ENCODE data around the gene TMEM222.

TMEM222 gene

DNA sequence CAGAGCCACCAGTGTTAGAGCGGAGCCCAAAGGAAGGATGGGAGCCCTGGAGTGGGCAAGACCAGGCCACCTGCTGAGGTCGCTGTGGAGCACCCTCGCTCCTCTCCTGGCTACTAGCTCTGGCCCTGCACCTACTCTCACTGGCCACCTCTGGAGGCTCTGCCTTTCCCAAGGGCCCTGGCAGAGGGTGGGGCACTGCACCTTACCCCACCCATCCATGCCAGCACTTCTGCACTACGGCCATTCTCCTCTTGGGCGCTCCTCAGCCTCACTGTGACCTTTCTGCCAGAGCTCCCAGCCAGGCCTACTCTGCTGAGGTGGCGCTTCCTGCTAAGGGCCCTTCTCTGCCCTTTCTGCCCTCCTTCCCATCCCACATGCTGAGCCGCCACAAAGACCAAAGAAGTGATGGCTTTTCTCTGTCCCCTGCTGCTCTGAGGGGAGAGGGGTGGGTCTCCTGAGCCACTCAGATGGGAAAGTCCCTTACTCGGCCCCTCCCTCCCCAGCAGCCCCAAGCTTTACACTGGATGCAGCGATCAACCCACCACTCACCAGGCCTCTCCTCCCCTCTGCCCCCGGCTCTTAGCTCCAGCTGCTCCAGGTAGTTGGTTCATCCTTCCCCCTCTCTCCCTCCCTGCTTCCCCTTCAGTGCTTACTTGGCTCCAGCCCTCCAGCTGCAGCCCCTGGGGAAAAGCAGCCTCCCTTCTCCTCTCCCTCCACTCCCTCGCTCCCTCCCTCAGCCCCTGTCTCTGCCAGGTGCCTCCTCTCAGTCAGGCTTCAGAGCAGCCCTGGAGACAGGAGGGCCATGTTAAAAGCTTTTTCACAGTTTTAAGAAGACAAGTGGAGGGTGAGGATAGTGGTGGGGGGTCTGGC, 14.8 kb upstream of the TMEM222 start:
- DNase-seq (ENCODE audit: low read depth), result no peak

DNA sequence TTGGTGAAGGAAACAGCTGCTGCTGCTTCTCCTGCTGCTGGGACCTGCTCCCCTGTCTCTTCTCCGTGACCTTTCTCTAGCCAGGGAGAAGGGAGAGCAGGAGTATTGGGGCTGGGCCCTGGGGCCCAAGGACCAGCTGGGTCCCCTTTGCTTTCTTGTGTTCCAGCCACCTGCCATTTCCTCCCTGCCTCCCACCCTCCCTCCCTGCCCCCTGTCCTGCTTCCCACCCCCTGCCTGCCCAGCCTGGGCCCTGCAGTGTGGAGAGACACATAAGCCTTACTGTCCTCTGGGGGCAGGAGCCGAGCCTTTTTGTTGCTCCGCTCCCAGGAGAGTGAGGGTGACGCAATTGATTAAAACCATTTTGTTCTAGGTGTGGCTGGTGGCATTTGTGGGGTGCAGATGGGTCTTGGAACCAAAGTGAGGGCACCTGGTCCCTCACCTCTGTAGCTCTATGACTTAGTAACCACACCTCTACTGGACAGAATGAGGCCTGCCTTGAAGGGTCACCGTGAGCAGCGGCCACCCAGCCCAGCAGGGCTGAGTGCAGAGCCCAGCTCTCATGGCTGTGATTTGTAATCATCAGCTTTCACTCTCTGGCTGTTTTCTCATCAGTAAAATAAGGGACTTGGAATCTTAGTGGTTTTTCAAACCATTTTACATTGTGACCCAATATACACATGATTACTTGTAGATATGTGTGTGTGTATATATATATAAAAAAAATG, 13.9 kb upstream of the TMEM222 start:
- no peak for DNase-seq (ENCODE audit: low read depth)

DNA sequence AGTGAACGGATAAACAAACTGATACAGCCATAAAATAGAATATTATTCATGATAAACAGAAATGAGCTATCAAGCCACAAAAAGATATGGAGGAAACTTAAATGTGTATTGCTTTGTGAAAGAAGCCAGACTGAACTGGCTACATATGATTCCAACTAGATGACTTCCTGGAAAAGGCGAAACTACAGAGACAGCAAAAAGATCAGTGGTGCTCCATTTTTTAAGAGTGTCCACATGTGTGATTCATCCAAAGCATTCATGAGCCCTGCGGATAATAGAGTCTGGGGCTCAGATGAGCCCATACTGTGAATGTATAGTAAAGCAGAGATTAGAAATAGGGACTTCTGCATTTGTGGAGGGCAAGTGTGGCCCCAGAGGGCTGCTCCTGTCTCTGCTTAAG, 7.8 kb upstream of the TMEM222 start:
- DNase-seq (ENCODE audit: low read depth), result no peak

DNA sequence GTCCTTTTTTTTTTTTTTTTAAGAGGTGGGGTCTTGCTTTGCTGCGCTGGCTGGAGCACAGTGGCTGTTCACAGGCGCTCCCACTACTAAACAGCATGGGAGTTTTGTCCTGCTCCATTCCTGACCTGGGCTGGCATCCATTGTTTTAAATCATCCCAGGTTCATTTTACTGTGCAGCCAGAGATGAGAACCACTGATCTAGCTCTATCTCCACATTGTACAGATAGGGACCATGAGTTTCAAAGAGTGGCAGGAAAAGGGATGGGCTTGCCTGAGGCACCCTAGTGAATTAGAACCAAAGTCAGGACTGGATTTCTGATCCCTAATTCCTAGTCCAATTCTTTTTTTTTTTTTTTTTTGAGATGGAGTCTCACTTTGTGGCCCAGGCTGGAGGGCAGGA, 7.2 kb upstream of the TMEM222 start:
- DNase-seq (ENCODE audit: low read depth), result no peak

DNA sequence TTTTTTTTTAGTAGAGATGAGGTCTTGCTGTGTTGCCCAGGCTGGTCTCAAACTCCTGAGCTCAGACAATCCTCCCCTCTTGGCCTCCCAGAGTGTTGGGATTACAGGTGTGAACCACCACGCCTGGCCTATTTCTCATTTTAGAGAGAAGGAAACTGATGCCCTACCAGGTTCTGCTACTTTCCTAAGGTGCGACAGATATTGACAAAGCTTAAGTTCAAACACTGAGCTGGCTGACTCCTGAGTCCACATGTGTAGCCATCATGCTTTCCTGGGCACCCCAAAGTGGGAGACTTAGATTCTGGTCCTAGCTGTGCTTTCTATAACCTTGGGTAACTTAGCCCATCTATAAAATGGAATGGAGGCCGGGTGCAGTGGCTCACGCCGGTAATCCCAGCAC, 5.1 kb upstream of the TMEM222 start:
- DNase-seq (ENCODE audit: low read depth), result no peak

DNA sequence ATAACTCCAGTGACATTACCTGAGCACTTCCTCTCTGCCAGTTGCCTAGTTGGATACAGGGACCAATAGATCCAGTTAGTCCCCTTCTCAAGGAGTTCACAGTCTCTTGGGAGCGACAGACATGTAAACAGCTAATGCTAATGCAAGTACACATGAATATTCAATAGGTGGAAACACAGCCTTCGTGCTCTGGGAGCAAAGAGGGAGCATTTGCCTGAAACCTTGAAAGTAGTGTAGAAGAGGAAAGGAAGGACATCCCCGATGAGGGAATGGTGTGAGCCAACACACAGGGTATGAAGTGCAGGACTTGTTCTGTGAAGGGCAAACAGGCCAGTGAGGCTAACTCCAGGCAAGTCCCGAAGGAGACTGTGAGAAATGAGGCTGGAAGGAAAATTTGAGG, 3.8 kb upstream of the TMEM222 start:
- no peak for DNase-seq (ENCODE audit: low read depth)

DNA sequence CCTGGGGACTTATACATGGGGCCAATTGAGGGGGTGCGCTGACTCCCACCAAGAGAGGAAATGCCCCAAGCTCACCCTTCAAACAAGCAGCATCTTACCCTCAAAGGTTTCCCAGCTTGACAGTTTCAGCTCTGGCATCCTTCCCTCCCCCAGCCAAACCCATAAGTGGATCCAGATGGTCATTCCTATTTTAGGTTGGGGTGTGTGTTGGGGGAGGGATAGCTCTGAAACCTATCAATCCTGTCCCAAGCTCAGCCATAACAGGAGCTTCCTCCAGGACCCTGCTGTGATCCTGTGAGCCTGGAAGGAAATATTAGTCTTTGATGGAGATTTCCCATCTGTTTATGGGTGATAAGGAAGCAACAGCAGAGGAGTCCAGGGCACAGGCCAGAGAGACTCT, 3.4 kb upstream of the TMEM222 start:
- DNase-seq (ENCODE audit: low read depth), result no peak

DNA sequence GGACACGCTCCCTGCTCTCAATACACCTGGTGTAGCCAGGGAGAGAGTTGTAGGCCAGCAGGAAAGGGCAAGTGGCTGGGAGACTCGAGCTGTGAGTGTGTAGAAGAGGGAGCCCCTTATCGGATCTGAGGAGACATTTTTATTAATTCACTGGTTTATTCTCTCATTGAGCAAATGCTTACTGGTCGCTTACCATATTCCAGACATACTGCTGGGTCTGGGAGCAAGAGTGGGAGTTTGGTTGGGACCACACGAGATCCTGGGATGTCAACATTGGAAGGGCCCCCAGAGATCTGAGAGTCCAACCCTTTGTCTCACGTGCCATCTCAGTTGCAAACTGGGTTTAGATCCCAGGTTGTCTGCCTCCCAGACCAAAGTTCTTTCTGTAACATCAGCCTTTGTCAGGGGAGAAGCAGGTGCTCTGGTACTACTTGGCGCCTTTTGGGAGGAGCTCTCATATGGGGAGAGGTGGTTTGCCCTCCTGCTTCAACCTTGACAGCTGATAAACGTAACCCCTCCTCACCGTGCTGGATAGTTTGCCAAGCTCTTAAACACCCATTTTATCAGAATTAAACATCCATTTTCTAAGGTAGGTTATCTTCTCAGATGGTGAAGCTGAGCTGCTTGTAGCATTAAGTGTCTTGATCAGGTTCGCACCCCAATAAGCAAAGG, 742 bp downstream of the TMEM222 start:
- DNase-seq (ENCODE audit: low read depth), result no peak

DNA sequence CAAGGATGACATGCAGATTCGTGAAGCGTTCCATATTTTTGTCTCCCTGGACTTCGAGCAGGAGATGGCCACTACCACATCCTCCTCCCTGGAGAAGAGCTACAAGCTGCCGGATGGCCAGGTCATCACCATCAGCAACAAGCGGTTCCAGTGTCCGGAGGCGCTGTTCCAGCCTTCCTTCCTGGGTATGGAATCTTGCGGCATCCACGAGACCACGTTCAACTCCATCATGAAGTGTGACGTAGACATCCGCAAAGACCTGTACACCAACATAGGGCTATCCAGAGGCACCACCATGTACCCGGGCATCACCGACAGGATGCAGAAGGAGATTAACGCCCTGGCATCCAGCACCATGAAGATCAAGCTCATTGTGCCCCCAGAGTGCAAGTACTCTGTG, 3.3 kb downstream of the TMEM222 start:
- no peak for DNase-seq (ENCODE audit: low read depth)

DNA sequence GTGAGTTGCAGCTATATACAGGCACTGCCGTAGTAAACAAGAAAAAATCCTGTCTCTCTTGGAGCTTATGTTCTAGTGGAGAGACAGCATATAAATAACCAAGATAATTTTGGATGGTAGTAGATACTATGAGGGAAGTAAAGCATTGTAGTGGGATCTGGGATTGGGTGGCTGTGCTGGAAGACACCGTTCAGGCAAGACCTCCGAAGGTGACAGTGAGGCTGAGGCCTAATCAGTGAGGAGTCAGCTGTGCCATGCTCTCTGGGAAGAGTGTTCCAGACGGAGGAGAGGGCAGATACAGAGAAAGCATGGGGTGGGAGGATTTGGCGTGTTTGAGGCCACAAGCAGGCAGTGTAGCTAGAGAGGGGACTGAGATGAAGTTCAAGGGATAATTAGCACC, 6.0 kb downstream of the TMEM222 start:
- DNase-seq (ENCODE audit: low read depth), result no peak

DNA sequence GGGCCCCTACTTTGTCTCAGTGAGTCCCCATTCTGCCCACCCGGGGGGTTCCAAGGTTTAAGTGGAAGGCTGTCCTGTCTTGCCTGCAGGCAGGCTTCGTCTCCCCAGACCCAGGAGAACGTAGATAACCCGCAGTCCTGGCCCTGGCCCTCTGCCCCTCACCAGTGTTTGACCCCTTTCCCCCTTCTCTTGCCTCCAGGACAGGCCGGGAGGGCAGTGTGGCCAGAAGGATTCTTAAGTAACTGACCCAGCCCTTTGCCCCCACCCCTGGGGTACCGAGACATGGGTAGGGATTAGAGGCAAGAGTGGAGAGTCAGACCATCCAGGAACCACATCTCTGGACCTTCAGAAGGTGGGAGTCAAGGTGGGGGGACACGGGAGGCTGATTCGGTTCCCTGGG, 8.8 kb downstream of the TMEM222 start:
- no peak for DNase-seq (ENCODE audit: low read depth)

DNA sequence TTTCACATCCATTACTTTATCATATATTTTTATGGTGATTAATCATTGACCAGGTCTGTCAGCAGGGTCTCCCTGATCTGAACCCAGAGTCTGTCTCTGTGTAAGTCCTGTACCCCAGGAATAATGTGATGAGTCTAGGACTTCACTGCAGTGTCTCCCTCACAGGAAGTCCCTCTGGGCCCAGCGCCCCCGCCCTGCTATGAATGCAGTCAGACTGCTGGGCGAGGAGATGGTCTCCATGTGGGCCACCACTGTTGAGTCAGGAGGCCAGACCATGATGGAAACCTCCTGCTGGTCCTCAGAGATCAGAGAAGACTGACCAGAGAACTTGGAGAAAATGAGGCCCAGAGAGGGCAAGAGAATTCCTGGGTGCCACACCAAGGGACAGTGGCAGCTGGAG, 9.5 kb downstream of the TMEM222 start:
- DNase-seq (ENCODE audit: low read depth), result no peak

DNA sequence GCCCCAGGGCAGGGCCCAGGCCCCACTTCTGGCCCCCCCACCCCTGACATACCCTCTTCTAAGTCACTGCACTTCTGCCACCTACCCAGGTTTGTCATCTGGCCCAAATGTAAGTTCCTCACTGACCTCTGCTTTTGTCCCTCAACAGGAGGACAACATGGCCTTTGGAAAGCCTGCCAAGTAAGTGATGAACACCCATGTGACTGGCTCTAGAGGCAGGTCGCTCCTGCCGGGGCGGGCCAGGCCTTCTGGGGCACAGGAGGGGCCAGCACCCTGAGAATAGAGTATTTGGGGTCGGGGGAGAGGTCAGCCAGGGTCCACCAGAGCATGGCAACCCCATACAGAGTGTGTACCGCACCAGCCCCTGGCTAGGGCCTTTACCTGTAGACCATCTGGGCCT, 10.0 kb downstream of the TMEM222 start:
- no peak for DNase-seq (ENCODE audit: low read depth)

DNA sequence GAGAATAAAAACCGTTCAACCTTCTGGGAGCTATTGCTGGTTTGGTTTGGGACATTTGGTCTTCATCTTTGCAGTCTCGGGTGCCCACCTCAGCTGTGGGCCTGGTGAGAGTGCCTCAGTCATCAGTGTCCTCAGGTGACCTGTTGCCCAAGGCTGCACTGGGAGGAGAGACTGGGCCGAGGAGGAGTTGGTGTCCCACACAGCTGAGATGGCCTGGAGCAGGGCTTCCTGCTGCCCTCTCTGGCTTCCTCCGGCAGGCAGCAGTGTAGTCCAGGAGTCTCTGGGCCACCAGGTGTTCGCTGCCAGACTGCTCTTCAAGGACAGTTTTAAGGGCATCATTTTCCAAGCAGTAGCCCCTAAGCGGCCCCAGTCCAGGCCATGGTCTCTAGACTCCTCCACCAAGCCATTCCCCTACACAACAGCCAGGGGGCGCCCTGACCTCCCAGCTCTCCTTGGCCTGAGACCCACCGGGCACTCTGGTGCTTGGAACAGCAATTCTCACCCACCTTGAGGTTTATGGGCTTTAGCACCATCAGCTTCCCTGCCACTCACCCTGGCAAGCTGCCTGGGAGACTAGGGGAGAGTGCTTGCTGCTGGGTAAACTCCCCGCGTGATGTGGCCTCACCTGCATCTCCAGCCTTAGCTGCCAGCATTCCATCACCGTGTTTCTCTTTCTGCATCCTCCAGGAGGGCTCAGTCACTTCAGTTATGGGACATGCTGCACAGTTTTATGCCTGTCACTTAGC, 10.7 kb downstream of the TMEM222 start:
- no peak for DNase-seq (ENCODE audit: low read depth)

DNA sequence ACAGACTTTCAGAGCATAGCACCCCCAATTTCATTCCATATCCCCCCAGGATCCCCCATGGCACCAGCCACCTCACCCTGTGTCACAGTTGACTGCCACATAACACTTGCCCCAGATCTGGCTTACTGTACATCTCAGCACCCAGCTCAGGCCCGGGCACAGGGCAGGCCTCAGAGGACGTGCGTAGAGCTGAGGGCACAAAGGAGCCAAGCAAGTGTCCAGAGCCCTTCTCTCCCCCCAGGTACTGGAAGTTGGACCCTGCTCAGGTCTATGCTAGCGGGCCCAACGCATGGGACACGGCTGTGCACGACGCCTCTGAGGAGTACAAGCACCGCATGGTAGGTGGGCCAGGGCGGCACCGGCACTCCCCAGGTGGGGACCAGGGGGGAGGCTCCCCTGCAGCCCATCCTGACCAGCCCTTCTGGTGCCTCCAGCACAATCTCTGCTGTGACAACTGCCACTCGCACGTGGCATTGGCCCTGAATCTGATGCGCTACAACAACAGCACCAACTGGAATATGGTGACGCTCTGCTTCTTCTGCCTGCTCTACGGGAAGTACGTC, 11.8 kb downstream of the TMEM222 start:
- no peak for DNase-seq (ENCODE audit: low read depth)

DNA sequence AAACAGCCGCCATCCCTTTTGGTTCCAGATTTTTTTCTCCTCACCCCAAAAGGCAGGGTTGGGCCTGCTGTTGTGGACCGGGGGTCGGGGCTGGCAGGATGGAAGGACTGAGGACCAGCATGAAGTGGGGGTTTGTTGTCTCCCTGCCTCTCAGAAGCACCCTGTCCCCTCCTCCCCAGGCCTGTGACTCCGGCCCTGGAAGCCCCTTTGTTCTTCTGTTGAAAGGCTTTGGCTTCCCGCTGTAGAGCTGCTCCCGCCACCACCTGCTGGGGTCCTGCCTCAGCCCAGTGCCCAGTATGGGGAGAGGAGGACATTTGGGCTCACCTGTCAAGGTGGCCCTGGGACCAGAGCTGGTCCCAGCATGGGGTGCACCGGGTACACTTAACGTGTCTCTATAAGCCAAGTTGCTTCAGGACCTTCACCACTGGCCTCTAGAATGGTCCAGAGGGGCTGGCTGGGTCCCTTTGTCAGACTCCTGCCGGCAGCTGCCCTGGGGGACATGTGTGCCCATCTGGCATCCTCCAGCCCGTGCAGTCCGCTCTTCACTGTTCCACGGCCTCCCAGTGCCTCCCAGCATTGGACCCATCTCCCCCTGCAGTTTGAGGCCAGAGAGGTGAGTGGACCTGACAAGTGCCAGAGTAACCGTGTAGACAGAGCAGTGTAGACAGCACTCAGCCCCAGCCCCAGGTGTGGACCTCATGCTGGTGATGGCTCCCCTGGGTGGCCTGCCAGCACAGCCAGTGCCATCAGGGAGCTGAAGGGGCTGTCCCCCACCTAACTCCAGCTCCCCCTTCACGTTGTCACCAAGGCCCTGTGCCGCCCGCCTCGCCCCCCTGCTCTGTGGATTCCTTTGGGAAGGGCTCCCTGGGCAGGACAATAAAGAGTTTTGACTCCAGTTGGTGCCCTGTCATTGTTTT, 13.8 kb downstream of the TMEM222 start:
- DNase-seq (ENCODE audit: low read depth), result no peak

DNA sequence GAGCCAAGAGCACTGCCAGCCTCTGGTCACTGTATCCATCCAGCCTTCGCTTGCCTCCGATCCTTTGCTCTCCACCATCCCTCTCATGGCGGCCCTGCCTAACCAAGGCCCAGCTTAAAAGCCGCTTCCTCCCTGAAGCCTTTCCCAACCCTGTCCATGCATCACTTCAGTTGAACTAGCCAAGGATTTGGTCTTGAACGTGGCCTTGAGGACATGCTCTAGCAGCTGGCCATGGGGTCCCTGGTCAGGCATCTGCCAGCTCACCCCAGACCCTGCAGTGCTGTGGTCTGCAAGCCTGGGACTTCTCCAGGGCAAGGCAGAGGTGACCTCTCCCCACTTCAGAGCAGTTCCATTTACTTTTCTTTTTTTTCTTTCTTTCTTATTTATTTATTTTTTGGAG, 14.8 kb downstream of the TMEM222 start:
- DNase-seq (ENCODE audit: low read depth), result no peak

DNA sequence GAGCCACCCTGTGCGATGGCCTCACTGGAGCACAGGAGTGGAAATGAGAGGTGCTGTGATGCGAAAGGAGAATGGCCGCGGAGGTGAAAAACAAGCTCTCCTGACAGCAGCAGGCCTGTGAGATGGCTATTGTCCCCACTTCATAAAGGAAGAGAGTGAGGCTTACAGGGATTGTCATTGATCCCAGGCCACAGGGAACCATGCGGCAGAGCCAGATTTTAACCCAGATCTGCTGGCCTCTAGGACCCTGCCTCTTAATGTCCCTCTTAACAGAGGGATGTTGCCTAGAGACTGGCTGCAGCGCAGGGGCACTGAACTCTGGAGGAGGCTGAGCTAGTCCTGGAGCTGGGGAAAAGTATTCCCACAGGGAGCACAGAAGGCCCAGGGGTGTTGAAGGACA, 16.8 kb downstream of the TMEM222 start:
- no peak for DNase-seq (ENCODE audit: low read depth)

DNA sequence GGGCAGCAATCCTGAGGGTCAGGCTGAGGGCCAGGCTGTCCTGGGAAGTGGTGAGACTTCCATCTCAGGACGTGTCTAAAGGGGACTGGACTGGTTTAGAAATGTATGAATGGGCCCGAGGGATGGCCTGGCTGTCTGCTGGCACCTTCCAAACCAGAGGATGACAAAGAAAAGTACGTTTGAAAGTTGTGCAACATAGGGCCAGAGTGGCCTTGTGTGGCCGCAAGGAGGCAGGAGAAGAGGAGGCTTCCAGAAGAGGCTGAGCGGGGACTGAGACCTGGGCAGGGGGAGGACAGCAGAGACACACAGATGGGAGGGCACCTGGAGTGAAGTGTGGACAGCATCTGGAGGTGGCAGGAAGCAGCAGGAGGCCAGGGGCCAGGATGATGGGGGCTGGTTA, 17.2 kb downstream of the TMEM222 start:
- DNase-seq (ENCODE audit: low read depth), result no peak

DNA sequence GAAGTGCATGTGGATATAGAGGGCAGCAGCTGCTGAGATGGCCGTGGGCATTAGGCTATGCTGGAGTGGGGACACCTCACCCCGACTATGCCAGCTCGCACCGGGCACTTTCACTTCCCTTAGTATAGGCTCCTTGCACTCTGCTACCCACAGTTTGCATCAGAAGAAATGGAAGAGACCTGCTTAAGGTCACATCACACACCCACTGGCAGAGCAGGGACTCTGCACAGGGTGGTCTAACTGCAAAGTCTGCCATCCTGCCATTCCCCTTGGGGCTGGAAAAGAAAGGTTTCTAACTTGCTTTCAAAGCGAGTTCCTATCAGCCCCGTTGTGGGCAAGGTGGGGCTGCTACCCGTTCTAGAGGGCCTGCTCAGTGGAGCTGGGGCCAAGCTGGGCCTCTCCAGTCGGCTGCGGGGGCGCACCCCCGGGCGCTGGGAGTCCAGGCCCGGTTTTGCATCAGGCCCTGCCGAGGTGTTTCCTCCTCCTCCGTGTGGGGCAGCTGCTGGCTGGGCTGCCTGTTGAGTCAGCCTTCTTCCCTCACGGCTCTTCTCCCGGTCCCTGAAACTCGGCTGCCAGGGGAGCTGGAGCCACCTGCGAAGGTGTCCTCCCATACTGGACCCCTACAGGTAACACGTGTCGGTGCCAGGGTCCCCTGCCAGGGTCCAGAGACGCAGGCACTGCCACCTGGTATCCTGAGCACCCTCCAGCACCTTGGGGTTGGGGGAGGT, 19.7 kb downstream of the TMEM222 start, which contains the start of gene SYTL1:
Gene SYTL1, plus strand, starts transcription at position 498 of the 728 bp plus-strand sequence. CDS start 3,313 bp downstream, outside the sequence.
- DNase-seq (ENCODE audit: low read depth), result no peak
